ENCODE results near the gene SERINC2. TPM values are rescaled to one million over a fixed set of nuclear protein-coding genes. Genes with fewer than 3 reads are reported as not detected.
"Not testable (repeated sequence)": the region's sequence is repeated elsewhere in the genome, so short reads cannot be mapped to it uniquely, and the experiment has no call there.

The SERINC2 gene
- total RNA-seq, 6 experiments from 2014 or later: 184 to 276 (median 207) TPM

GRCh38 chr1:31427322-31427721 lies 14.3 kb downstream of the SERINC2 start:
- TF ChIP-seq CTCF (IDR thresholded peaks at IDR 0.05): no peak
- no peak overlapping the region for H3K27ac Mint-ChIP-seq
- H3K4me1 Mint-ChIP-seq (ENCODE audit: low read depth): peaks cover 8% of the 10 kb centered on the region
- no peaks in the 10 kb centered on the region for H3K9me3 Mint-ChIP-seq
- peaks cover 10% of the 10 kb centered on the region for H3K36me3 Mint-ChIP-seq (ENCODE audit: low read depth)
- DNase-seq: no peak
- no peak overlapping the region for H3K4me3 Mint-ChIP-seq
- no peaks in the 10 kb centered on the region; the same call in 1 of the 2 replicates for H3K27me3 Mint-ChIP-seq (ENCODE audit: insufficient read depth)

- Mint-ChIP-seq H3K4me1 (ENCODE audit: low read depth) (no peaks in the 10 kb centered on the region), H3K4me3 (no peak overlapping the region), H3K27me3 (ENCODE audit: insufficient read depth) (no peaks in the 10 kb centered on the region; the same call in 1 of the 2 replicates), H3K27ac (no peak overlapping the region; the same call in 1 of the 2 replicates), H3K9me3 (no peaks in the 10 kb centered on the region), H3K36me3 (ENCODE audit: low read depth) (peaks cover 17% of the 10 kb centered on the region)
- TF ChIP-seq CTCF (IDR thresholded peaks at IDR 0.05): no peak
- DNase-seq: no peak
Measured at GRCh38 chr1:31428436-31429221, 15.6 kb downstream of the SERINC2 start.

- Mint-ChIP-seq H3K27ac (no peak overlapping the region), H3K4me1 (ENCODE audit: low read depth) (no peaks in the 10 kb centered on the region), H3K27me3 (ENCODE audit: insufficient read depth) (no peaks in the 10 kb centered on the region; the same call in 1 of the 2 replicates), H3K9me3 (no peaks in the 10 kb centered on the region), H3K4me3 (no peak overlapping the region), H3K36me3 (ENCODE audit: low read depth) (peaks cover 24% of the 10 kb centered on the region)
- TF ChIP-seq CTCF (IDR thresholded peaks at IDR 0.05): no peak
- no peak for DNase-seq
Measured at GRCh38 chr1:31429583-31429982, 16.6 kb downstream of the SERINC2 start.

- H3K4me1 Mint-ChIP-seq (ENCODE audit: low read depth); DNase-seq; H3K9me3 Mint-ChIP-seq; H3K27me3 Mint-ChIP-seq (ENCODE audit: insufficient read depth); H3K4me3 Mint-ChIP-seq; H3K27ac Mint-ChIP-seq: not testable (repeated sequence)
- H3K36me3 Mint-ChIP-seq (ENCODE audit: low read depth): peaks cover 26% of the 10 kb centered on the region
Measured at GRCh38 chr1:31431351-31432257, 18.6 kb downstream of the SERINC2 start.

- Mint-ChIP-seq H3K9me3 (no peaks in the 10 kb centered on the region), H3K4me3 (no peak overlapping the region), H3K27ac (no peak overlapping the region), H3K4me1 (ENCODE audit: low read depth) (no peaks in the 10 kb centered on the region), H3K36me3 (ENCODE audit: low read depth) (peaks cover 26% of the 10 kb centered on the region), H3K27me3 (ENCODE audit: insufficient read depth) (peaks cover 9% of the 10 kb centered on the region)
- no peak for TF ChIP-seq CTCF (IDR thresholded peaks at IDR 0.05)
- no peak for DNase-seq
Measured at GRCh38 chr1:31432592-31433395, 19.8 kb downstream of the SERINC2 start.
